H54 (cell line): ENCODE measurements around the gene LRRC38.

ENCODE experiments used
- DNase-seq: peaks from one replicate; pipeline ENCODE4 v3.0.0; 2011; ENCODE audit warnings: low spot score, mixed read lengths; ENCODE audit not compliant: insufficient read length
- FAIRE-seq: peaks from 3 replicates; lab custom pipeline; 2011; peaks lifted over from hg19 to GRCh38; lab: Jason Lieb, UNC
- POLR2A ChIP-seq: IDR thresholded peaks from 2 replicates; pipeline ENCODE4 v1.6.1; 2011; ENCODE audit warnings: low read depth, mild to moderate bottlenecking, low read length

LRRC38 gene

DNA sequence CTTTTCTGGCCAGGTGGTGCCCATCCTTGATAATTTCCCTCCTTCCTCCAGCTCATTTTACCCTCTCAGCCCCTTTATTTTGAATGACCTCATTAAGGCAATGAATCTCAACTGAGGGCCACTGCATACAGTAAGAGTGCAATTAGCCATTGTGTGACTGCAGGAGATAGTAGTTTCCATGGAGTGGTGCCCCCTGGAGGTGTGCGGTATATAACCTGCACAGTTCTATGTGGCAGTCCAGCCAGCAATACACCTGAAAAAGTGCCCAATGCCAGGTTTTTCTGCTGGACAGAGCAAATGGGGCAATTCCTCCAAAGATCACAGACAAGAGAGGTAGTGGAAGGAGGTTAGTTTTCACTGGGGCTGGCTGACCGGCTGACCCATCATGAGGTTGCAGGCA is 25.9 kb upstream of the LRRC38 start:
- DNase-seq (no peak), FAIRE-seq (no peak)
- TF ChIP-seq POLR2A = no peak

DNA sequence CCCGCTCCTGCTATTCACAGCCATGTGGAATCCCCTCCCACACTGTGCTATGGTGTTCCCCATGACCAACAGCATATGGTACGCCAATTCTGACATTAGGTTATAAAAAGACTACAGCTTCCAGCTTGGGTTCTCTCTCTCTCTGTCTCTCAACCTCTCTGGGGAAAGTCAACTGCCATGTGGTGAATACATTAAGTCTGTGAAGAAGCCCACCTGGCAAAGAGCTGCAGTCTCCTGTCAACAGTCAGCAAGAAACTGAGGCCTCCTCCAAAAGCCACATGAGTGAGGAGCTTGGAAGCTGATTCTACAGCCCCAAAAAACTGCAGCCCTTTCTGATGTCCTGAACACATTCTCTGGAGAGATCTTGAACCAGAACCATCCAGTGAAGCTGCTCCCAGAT is 25.0 kb upstream of the LRRC38 start:
- TF ChIP-seq POLR2A = no peak
- no peak for FAIRE-seq

DNA sequence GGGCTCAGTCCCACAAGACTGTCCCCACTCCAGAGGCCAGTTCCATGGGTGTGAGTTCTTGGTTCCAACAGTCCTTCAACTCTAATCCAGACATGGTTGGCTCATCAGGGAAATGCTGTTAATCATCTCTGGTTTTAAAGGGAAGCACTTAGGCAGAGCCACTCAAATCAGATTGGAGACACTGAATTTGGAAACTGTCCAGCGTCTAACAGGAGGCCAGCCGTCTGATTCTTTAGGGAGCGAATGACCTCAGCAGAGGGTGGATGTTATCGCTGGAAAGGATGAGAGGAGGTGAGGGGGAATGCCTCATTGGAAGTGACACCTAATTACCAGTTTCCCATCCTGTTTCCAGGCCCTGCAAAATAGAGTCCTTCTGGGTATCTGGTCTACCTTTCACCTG is 22.8 kb upstream of the LRRC38 start:
- TF ChIP-seq POLR2A = no peak
- DNase-seq (no peak), FAIRE-seq (no peak)

More for the DNA sequence above, 25.0 kb upstream of the LRRC38 start:
- no peak for DNase-seq

DNA sequence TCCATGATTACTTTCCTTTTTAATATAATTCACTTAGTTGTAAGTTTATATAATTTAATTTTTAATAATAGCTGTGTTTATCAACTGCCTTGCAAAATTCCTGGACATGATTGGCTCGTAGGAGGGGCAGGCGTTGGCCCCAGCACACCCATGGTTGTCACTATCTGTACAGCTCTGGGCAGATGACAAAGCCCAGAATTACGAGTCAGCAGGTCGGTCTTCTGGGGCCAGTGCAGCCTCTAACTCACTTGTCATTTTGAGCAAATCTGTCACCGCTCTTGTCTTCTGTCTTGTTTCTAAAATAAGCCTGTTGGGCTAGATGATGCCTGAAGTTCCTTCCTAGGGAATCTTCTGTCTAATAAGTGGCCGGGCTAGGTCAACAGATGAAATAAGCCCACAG is 21.4 kb upstream of the LRRC38 start:
- DNase-seq (no peak), FAIRE-seq (no peak)
- no peak for TF ChIP-seq POLR2A

DNA sequence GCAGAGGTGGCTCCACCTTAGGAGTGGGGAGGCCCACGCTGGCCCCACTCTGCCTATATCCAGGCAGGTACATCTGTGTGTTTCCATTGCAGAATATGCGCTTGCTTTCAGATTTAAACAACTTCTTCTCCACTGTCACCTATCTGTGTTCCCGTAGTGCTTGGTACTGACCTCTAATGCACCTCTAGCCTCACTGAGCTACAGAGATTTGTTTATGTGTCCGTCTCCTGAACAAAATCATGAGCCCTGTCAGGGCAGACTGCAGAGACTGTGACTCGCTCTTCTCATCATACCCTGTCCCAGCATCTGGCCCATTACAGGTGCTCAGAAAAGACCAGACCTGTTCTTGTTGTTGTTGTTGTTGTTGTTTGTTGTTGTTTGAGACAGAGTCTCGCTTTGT is 14.5 kb upstream of the LRRC38 start:
- no peak for TF ChIP-seq POLR2A
- no peak for FAIRE-seq
- DNase-seq = no peak

DNA sequence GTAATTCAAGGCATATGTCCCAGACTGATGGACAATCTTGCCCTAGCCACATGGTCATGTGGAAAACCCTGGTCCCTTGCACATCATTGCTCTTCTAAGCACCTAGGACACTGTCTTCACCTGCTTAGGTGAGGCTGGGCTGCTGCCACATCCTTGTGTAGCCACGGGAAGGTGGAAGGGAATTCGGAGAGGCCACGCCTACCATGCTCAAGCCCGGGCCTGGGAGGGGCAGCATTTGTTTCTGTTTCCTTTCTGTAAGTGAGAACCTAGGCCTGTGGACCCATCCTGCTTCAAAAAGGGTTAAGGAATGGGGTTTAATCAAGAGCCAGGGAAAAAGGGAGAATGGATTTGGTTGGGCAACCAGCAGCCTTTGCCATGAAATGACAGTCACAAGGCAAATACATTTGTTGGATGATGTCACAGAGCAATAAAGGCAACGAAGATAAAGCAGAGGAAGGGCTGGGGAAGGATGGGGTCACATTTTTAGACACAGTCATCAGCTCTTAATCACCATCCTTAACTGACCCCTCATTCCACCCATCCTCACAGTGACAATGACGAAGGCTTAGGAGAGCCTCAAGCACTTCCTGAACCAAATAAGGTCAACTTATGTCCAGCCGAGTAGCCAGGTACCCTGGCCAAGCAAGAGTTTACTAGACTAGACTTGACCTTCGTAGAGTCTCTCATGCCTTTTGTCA is 10.1 kb upstream of the LRRC38 start:
- no peak for FAIRE-seq
- no peak for DNase-seq
- TF ChIP-seq POLR2A = no peak

DNA sequence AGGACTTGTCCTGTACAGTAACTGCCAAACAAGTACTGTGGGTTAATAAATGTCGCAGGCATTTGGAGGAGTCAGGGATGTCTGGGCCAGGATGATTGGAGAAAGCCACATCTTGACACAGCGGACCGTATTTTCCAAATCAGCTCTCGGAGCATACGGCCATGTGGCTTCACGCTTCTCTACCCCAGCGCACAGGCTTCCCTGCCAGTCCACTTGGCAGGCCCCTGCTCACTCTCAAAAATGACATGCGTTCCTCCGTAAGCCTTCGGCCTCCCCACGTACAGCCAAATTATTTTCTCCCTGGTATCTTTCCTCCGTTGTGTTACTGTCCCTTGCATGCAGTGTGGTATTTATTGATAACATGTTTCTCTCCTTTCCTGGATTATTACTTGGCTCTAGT is 7.2 kb upstream of the LRRC38 start:
- no peak for DNase-seq
- FAIRE-seq = no peak
- TF ChIP-seq POLR2A = no peak

DNA sequence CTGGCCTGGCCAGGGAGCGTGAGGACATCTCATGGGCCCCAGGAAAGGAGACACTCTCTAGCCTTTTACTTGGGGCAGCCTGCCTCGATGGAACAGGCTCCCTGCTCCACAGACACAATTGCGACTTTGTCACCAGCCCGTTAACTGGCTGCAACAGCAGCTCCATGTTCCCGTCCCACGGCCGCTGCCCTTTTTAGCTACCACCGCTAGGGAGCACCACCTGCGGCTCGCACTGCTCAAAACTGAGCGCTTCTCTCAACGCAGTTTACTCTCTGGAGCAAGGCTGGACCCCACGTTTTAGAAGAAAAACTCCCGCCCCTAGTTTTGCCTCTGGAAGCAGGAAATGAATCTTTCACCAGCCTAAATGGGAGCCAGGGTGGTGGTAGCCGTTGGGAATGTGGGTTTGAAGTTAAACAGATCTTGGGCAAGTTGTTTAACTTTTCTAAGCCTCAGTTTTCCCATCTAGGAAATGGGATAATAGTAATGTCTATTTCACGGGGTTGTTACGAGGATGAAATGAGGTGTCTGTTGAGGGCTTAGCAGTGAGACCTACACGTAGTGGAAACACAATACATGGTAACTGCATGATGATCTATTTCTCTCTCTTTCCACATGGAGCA is 3.5 kb upstream of the LRRC38 start:
- no peak for FAIRE-seq
- DNase-seq = no peak
- TF ChIP-seq POLR2A = no peak

DNA sequence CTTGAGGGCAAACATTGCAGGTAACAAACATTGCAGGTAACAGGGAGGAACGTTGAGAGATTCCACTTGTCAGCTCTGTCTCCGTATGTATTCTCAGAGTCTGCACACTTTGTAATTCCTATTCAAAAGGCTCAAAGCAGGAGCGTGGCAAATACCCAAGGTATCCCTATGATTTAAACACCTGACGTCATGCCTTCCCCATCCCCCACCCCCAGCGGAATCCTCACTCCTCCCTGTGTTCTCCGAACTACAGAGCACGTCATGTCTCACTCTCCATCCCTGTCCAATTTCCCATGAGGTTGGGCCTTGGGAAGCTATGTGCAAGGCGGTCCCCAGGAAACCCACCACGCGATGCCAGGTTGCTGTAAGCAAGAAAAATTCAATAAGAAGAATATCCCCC is 2.8 kb upstream of the LRRC38 start:
- TF ChIP-seq POLR2A = no peak
- DNase-seq = no peak
- no peak for FAIRE-seq

DNA sequence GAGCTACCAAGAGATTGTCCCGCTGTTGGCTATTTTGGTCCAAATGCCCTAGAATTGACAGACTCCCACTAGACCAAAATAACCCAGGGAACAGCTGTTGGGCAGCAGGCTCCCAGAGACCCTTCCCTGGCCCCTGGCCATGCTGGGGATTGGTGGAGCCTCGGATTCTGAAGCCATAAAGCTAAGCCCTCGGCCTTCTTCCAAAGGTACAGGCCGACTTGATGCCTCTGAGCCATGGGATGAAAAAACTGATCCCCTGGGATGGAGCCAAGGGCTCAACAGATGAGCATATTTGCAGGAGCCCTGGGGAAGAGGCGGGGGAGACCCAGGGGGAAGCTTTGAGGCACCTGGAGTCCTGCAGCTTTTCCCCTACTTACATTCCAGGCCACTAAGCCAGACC is 1.0 kb upstream of the LRRC38 start:
- no peak for TF ChIP-seq POLR2A
- FAIRE-seq = no peak
- no peak for DNase-seq

DNA sequence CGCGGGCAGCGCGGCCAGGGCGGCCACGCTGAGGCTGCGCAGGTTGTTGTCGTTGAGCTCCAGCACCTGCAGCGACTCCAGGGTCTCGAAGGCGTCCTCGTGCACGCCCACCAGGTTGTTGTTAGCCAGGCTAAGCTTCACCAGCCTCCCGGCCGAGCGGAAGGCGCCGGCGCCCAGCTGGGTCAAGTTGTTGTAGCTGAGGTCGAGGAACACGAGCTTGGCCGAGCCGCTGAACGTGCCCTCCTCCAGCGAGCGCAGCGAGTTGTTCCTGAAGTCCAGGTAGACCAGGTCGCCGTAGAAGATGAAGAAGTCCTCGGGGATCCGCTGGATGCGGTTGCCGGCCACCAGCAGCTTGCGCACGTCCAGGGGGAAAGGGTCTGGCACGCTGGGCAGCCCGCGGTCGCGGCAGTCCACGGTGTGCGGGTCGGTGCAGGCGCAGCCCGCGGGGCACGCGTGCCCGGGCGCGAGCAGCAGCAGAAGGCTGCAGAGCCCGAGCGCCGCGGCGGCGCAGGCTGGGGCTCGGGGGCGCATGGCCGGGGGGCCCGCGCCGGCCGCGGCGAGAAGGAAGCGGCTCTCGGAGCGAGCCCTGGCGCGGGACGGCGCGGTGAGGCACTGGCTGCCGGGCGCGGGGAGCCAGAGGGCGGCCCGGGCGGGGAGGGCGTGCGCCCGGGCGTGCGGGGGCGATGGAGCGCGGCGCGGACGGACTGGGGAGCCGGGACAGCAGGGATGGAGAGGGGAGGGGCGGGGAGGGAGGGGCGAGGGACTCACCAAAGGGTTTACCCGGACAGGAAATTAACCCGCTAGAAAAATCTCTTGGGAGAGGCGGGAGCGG is 524 bp downstream of the LRRC38 start:
- no peak for TF ChIP-seq POLR2A

DNA sequence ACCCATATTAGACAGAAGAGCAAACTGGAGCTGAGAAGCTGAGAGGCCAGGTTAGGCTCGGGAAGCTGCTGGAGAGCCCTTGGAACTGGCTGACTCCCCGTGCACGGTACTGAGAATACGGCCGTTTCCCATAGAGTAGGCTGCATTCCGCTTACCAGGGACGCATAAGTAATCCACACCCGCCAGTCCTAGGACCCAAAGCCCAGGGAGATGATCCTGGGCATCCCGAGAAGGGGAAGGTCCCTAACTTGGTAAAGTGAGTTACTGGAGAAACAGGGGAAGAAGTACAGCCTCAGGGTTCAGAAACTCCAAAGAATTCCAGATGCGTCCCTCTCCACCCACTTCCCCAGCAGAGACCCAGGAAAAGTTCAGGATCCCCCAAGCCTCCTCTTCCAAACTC is 1.3 kb downstream of the LRRC38 start:
- DNase-seq (no peak), FAIRE-seq (no peak)
- TF ChIP-seq POLR2A = no peak

More for the DNA sequence above, 524 bp downstream of the LRRC38 start:
- FAIRE-seq (no peak), DNase-seq (no peak)

DNA sequence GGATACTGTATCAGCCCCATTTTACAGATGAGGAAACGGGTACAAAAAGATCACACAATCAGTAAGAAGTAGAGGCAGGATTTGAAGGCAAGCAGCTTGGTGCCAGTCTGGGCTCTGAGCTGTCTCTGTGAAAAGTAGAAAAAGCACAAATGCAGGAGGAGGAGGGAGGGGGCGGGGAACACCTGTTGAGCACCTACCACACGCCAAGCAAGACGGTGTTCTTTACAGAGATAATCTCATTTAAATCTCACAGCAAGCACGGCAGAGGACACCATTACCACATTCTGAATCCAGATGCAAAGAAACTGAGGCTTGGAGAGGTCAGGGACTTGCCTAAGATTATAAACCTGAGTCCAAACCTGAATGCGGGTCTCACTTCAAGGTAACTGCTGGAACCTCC is 3.3 kb downstream of the LRRC38 start:
- no peak for DNase-seq
- TF ChIP-seq POLR2A = no peak
- no peak for FAIRE-seq

DNA sequence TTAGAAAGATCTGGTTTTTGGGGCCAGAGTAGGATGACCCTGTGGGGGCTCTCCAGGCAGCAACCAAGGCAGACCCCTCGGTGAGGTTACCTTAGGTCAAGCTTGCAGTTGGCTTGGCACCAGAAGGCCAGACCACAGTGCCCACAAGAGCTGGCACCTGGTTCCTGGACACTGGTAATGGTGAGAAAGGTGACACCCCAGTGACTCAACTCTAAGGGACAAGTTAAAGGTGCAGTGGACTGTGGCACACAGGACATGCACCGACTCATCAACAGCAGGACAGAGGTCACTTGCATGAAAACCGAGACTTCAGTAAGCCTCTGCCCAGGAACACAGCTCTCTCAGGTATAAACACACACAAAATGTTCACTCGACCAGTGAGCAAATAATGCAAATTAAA is 6.7 kb downstream of the LRRC38 start:
- DNase-seq (no peak), FAIRE-seq (no peak)
- TF ChIP-seq POLR2A = no peak
